GM21528 (cell line): ENCODE measurements around the gene KIF26B.

Experiments used
- ATAC-seq: cut with Tn5 transposase; IDR thresholded peaks from one replicate; pipeline ENCODE4 v1.9.1; 2021; ENCODE audit warnings: mild to moderate bottlenecking, moderate library complexity; ENCODE audit not compliant: unreplicated experiment, low FRiP score

KIF26B gene

GRCh38 chr1:245270972-245271371, 116.2 kb downstream of the KIF26B start:
- no peak for ATAC-seq

- no peak for ATAC-seq
Measured at GRCh38 chr1:245272676-245273075, 117.9 kb downstream of the KIF26B start.

GRCh38 chr1:245276445-245276844, 121.7 kb downstream of the KIF26B start:
- ATAC-seq: no peak

- no peak for ATAC-seq
Measured at GRCh38 chr1:245277276-245277675, 122.5 kb downstream of the KIF26B start.

- ATAC-seq: no peak
Measured at GRCh38 chr1:245278846-245279245, 124.1 kb downstream of the KIF26B start.

GRCh38 chr1:245279346-245279745, 124.6 kb downstream of the KIF26B start:
- ATAC-seq: no peak

- no peak for ATAC-seq
Measured at GRCh38 chr1:245283001-245283400, 128.2 kb downstream of the KIF26B start.

- ATAC-seq: no peak
Measured at GRCh38 chr1:245285168-245285567, 130.4 kb downstream of the KIF26B start.

- no peak for ATAC-seq
Measured at GRCh38 chr1:245288796-245289195, 134.0 kb downstream of the KIF26B start.

GRCh38 chr1:245290836-245291235, 136.1 kb downstream of the KIF26B start:
- no peak for ATAC-seq

GRCh38 chr1:245291351-245291750, 136.6 kb downstream of the KIF26B start:
- ATAC-seq: no peak

GRCh38 chr1:245292141-245292540, 137.4 kb downstream of the KIF26B start:
- ATAC-seq: no peak

GRCh38 chr1:245292553-245292952, 137.8 kb downstream of the KIF26B start:
- ATAC-seq: no peak

GRCh38 chr1:245294020-245294419, 139.2 kb downstream of the KIF26B start:
- ATAC-seq: no peak

- ATAC-seq: no peak
Measured at GRCh38 chr1:245298781-245299180, 144.0 kb downstream of the KIF26B start.

GRCh38 chr1:245301162-245301580, 146.4 kb downstream of the KIF26B start:
- ATAC-seq: no peak

- ATAC-seq: no peak
Measured at GRCh38 chr1:245301921-245302320, 147.1 kb downstream of the KIF26B start.

GRCh38 chr1:245304698-245305097, 149.9 kb downstream of the KIF26B start:
- ATAC-seq: no peak

GRCh38 chr1:245306020-245306419, 151.2 kb downstream of the KIF26B start:
- no peak for ATAC-seq

GRCh38 chr1:245306628-245307410, 152.0 kb downstream of the KIF26B start:
- no peak for ATAC-seq

- ATAC-seq: no peak
Measured at GRCh38 chr1:245310571-245311531, 156.1 kb downstream of the KIF26B start.
